Measurements from ENCODE around the gene ZNF84. TPM values are rescaled to one million over a fixed set of nuclear protein-coding genes. Genes with fewer than 3 reads are reported as not detected.

Gene ZNF84
- total and polyA plus RNA-seq, 4 donors = 5.1 to 52.2 (median 13.1) TPM

GRCh38 chr12:133105620-133106019 is 68.3 kb downstream of the ZNF84 start:
- Histone ChIP-seq H3K27me3 (ENCODE audit: control insufficient read depth in 3 of 3, insufficient read depth in 3 of 3, low read length in 2 of 3) (no peaks in the 10 kb centered on the region), H3K9me3 (ENCODE audit: control insufficient read depth in 4 of 4, insufficient read depth in 3 of 4, low read length in 3 of 4) (peaks cover 22 to 75% (median 72%) of the 10 kb centered on the region in 4 donors), H3K36me3 (ENCODE audit: control insufficient read depth in 4 of 4, insufficient read depth in 4 of 4, low read length in 4 of 4) (peaks cover 17 to 83% (median 61%) of the 10 kb centered on the region in 4 donors), H3K9ac (ENCODE audit: insufficient read depth in 1 of 2, low read length in 2 of 2) (no peak overlapping the region), H3K4me1 (ENCODE audit: control insufficient read depth in 5 of 5, insufficient read depth in 5 of 5, low read length in 5 of 5) (no peaks in the 10 kb centered on the region), H3K4me3 (no peak overlapping the region), H3K27ac (ENCODE audit: low read depth in 1 of 2, low read length in 1 of 2) (no peak overlapping the region)
- TF ChIP-seq, protein P1, sequence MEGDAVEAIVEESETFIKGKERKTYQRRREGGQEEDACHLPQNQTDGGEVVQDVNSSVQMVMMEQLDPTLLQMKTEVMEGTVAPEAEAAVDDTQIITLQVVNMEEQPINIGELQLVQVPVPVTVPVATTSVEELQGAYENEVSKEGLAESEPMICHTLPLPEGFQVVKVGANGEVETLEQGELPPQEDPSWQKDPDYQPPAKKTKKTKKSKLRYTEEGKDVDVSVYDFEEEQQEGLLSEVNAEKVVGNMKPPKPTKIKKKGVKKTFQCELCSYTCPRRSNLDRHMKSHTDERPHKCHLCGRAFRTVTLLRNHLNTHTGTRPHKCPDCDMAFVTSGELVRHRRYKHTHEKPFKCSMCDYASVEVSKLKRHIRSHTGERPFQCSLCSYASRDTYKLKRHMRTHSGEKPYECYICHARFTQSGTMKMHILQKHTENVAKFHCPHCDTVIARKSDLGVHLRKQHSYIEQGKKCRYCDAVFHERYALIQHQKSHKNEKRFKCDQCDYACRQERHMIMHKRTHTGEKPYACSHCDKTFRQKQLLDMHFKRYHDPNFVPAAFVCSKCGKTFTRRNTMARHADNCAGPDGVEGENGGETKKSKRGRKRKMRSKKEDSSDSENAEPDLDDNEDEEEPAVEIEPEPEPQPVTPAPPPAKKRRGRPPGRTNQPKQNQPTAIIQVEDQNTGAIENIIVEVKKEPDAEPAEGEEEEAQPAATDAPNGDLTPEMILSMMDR (IDR thresholded peaks at IDR 0.05; ENCODE audit: control extremely low read depth, extremely low read depth) = no peak
- WGBS, 2 donors = 97 to 98% methylated on average over 3 of the region's 3 CpGs
- ATAC-seq (ENCODE audit: insufficient read depth, low FRiP score) = no peak
- DNase-seq = no peak

DNA sequence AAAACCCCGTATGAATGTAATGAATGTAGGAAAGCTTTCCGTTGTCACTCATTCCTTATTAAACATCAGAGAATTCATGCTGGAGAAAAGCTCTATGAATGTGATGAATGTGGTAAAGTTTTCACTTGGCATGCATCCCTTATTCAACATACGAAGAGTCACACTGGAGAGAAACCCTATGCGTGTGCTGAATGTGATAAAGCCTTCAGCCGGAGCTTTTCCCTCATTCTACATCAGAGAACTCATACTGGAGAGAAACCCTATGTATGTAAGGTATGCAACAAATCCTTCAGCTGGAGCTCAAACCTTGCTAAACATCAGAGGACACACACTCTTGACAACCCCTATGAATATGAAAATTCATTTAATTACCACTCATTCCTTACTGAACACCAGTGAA is 68.9 kb downstream of the ZNF84 start:
- 95 to 97% methylated on average over 5 of the region's 5 CpGs for WGBS, 2 donors
- peaks cover 14 to 78% (median 55%) of the 10 kb centered on the region in 4 donors for H3K36me3 ChIP-seq (ENCODE audit: control insufficient read depth in 4 of 4, insufficient read depth in 4 of 4, low read length in 4 of 4)
- TF ChIP-seq, protein P1 (IDR thresholded peaks at IDR 0.05; ENCODE audit: control extremely low read depth, extremely low read depth) = no peak
- H3K4me1 ChIP-seq (ENCODE audit: control insufficient read depth in 5 of 5, insufficient read depth in 5 of 5, low read length in 5 of 5) = no peaks in the 10 kb centered on the region
- H3K27me3 ChIP-seq (ENCODE audit: control insufficient read depth in 3 of 3, insufficient read depth in 3 of 3, low read length in 2 of 3) = no peaks in the 10 kb centered on the region
- peaks cover 21 to 77% (median 70%) of the 10 kb centered on the region in 4 donors for H3K9me3 ChIP-seq (ENCODE audit: control insufficient read depth in 4 of 4, insufficient read depth in 3 of 4, low read length in 3 of 4)
- H3K4me3 ChIP-seq = no peak overlapping the region
- no peak overlapping the region for H3K9ac ChIP-seq (ENCODE audit: insufficient read depth in 1 of 2, low read length in 2 of 2)
- ATAC-seq (ENCODE audit: insufficient read depth, low FRiP score) = no peak
- H3K27ac ChIP-seq (ENCODE audit: low read depth in 1 of 2, low read length in 1 of 2) = no peak overlapping the region
- no peak for DNase-seq

- H3K27ac ChIP-seq (ENCODE audit: low read depth in 1 of 2, low read length in 1 of 2) = no peak overlapping the region
- 98 to 100% methylated on average over 1 of the region's 1 CpG for WGBS, 2 donors
- H3K36me3 ChIP-seq (ENCODE audit: control insufficient read depth in 4 of 4, insufficient read depth in 4 of 4, low read length in 4 of 4) = peaks cover 14 to 70% (median 47%) of the 10 kb centered on the region in 4 donors
- H3K27me3 ChIP-seq (ENCODE audit: control insufficient read depth in 3 of 3, insufficient read depth in 3 of 3, low read length in 2 of 3) = no peaks in the 10 kb centered on the region
- no peak overlapping the region for H3K4me3 ChIP-seq
- H3K9me3 ChIP-seq (ENCODE audit: control insufficient read depth in 4 of 4, insufficient read depth in 3 of 4, low read length in 3 of 4) = peaks cover 18 to 71% (median 64%) of the 10 kb centered on the region in 4 donors
- ATAC-seq (ENCODE audit: insufficient read depth, low FRiP score) (no peak), DNase-seq (no peak)
- TF ChIP-seq, protein P1 (IDR thresholded peaks at IDR 0.05; ENCODE audit: control extremely low read depth, extremely low read depth) = no peak
- H3K4me1 ChIP-seq (ENCODE audit: control insufficient read depth in 5 of 5, insufficient read depth in 5 of 5, low read length in 5 of 5) = no peaks in the 10 kb centered on the region
- no peak overlapping the region for H3K9ac ChIP-seq (ENCODE audit: insufficient read depth in 1 of 2, low read length in 2 of 2)
Observed at GRCh38 chr12:133107121-133107520, 69.8 kb downstream of the ZNF84 start.

DNA sequence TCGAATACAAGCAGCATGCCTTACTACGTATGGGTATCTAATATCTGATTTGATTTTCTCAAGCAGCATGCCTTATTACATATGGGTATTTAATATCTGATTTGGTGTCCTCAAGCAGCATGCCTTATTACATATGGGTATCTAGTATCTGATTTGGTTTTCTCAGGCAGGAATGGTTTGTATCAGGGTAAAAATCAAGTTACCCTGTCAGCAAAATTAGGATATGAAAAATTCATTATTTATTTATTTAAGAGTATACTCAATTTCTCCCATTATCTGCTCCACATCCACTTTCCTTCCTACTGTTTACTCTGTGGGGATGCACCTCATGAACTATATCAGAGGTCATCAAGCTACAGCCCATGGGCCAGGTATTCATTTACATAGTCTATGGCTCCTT is 70.8 kb downstream of the ZNF84 start:
- H3K27ac ChIP-seq (ENCODE audit: low read depth in 1 of 2, low read length in 1 of 2) = no peak overlapping the region
- no peak overlapping the region for H3K9ac ChIP-seq (ENCODE audit: insufficient read depth in 1 of 2, low read length in 2 of 2)
- WGBS, 2 donors = 99 to 100% methylated on average over 2 of the region's 2 CpGs
- no peaks in the 10 kb centered on the region for H3K4me1 ChIP-seq (ENCODE audit: control insufficient read depth in 5 of 5, insufficient read depth in 5 of 5, low read length in 5 of 5)
- ATAC-seq (ENCODE audit: insufficient read depth, low FRiP score) (no peak), DNase-seq (no peak)
- TF ChIP-seq, protein P1 (IDR thresholded peaks at IDR 0.05; ENCODE audit: control extremely low read depth, extremely low read depth) = no peak
- peaks cover 21 to 73% (median 58%) of the 10 kb centered on the region in 4 donors for H3K9me3 ChIP-seq (ENCODE audit: control insufficient read depth in 4 of 4, insufficient read depth in 3 of 4, low read length in 3 of 4)
- H3K36me3 ChIP-seq (ENCODE audit: control insufficient read depth in 4 of 4, insufficient read depth in 4 of 4, low read length in 4 of 4) = peaks cover 13 to 61% (median 41%) of the 10 kb centered on the region in 4 donors
- no peaks in the 10 kb centered on the region for H3K27me3 ChIP-seq (ENCODE audit: control insufficient read depth in 3 of 3, insufficient read depth in 3 of 3, low read length in 2 of 3)
- H3K4me3 ChIP-seq = no peak overlapping the region

All from lung (tissue), 12 donors.